OCI-LY7 (cell line): ENCODE results near the gene EPHA5. TPM values are rescaled to one million over a fixed set of nuclear protein-coding genes. Genes with fewer than 3 reads are reported as not detected.

Experiments used
- BruUV-seq: library from RNA; stranded (reverse); fragments of 400-500 nt; replicated peaks from 2 replicates; lab custom pipeline; 2021; lab: Mats Ljungman, UMichigan
- CTCF ChIA-PET: fragments of 300-600 bp; sonication (Branson Sonifier 250); formaldehyde crosslinking; loops from one replicate; lab custom pipeline; 2022; ENCODE audit warnings: antibody characterized with exemption; ENCODE audit not compliant: unreplicated experiment; lab: Charles Lee
- POLR2A ChIA-PET: fragments of 300-600 bp; sonication (Branson Sonifier 250); formaldehyde crosslinking; loops from one replicate; lab custom pipeline; 2022; ENCODE audit warnings: antibody characterized with exemption; lab: Charles Lee
- DNase-seq: peaks from one replicate; pipeline ENCODE4 v3.0.0-alpha.2; 2015; ENCODE audit warnings: low spot score
- H2AFZ ChIP-seq: fragments of 200-600 bp; sonication (generic), shearing (Covaris generic); 2 replicates; pipeline ENCODE4 v1.6.1; 2014; ENCODE audit warnings: mild to moderate bottlenecking, antibody characterized with exemption, low read length, moderate library complexity
- H3K27ac ChIP-seq: fragments of 200-600 bp; sonication (generic); 2 replicates; pipeline ENCODE4 v1.5.1; 2014; ENCODE audit warnings: mixed run types, low read depth, mild to moderate bottlenecking, moderate library complexity, low read length, inconsistent platforms; ENCODE audit not compliant: poor library complexity, severe bottlenecking
- H3K36me3 ChIP-seq: fragments of 200-600 bp; sonication (generic); 2 replicates; pipeline ENCODE4 v1.6.1; 2014; ENCODE audit warnings: mild to moderate bottlenecking, antibody characterized with exemption, low read length, moderate library complexity, mixed read lengths; ENCODE audit not compliant: insufficient read depth
- H3K4me1 ChIP-seq: fragments of 200-600 bp; sonication (generic); 2 replicates; pipeline ENCODE4 v1.5.1; 2014; ENCODE audit warnings: mild to moderate bottlenecking, low read length; ENCODE audit not compliant: insufficient read depth, poor library complexity, severe bottlenecking
- H3K4me2 ChIP-seq: fragments of 200-600 bp; sonication (generic); 2 replicates; pipeline ENCODE4 v1.6.1; 2014; ENCODE audit warnings: mild to moderate bottlenecking, low read length
- H3K4me3 ChIP-seq: fragments of 200-600 bp; sonication (generic); 2 replicates; pipeline ENCODE4 v1.5.1; 2014; ENCODE audit warnings: mild to moderate bottlenecking, low read depth, low read length; ENCODE audit not compliant: poor library complexity, severe bottlenecking
- H3K79me2 ChIP-seq: fragments of 200-600 bp; sonication (generic); 2 replicates; pipeline ENCODE4 v1.6.1; 2016; ENCODE audit warnings: low read depth, mild to moderate bottlenecking, low read length, moderate library complexity, mixed read lengths; ENCODE audit not compliant: insufficient read depth
- H3K9me2 ChIP-seq: fragments of 200-600 bp; sonication (generic); 2 replicates; pipeline ENCODE4 v1.6.1; 2016; ENCODE audit warnings: mild to moderate bottlenecking, low read length, mixed read lengths; ENCODE audit not compliant: insufficient read depth
- H3K9me3 ChIP-seq: fragments of 200-600 bp; sonication (generic); 2 replicates; pipeline ENCODE4 v1.6.1; 2014; ENCODE audit warnings: mild to moderate bottlenecking, mixed run types, low read length, mixed read lengths
- H4K20me1 ChIP-seq: fragments of 200-600 bp; sonication (generic); 2 replicates; pipeline ENCODE4 v1.6.1; 2014; ENCODE audit warnings: mild to moderate bottlenecking, antibody characterized with exemption, low read length, moderate library complexity, mixed read lengths; ENCODE audit not compliant: insufficient read depth
- CTCF ChIP-seq: fragments of 200-600 bp; sonication (generic); conservative IDR thresholded peaks from 2 replicates; pipeline ENCODE4 v1.5.1; 2014; ENCODE audit warnings: mild to moderate bottlenecking, antibody characterized with exemption, low read length, moderate library complexity, mixed read lengths
- EZH2phosphoT487 ChIP-seq: fragments of 200-600 bp; sonication (generic); IDR thresholded peaks from 2 replicates; pipeline ENCODE4 v1.6.1; 2018; ENCODE audit warnings: low read depth, borderline replicate concordance, mild to moderate bottlenecking, mixed run types, antibody characterized with exemption, low read length, moderate library complexity, mixed read lengths
- intact Hi-C: fragments of 100-400 bp; cut with micrococcal nuclease; formaldehyde crosslinking; loops from one replicate; pipeline ENCODE4 v1.10.0; 2022; ENCODE audit not compliant: unreplicated experiment
- total RNA-seq, 2 experiments: library from RNA; depleted of rRNA in 1 of 2; stranded (reverse); fragments of >200 nt in 1 of 2; shearing (Covaris generic) in 1 of 2; gene quantifications; 2 replicates each; pipeline ENCODE4 v1.2.3, GENCODE V29; 2014 to 2022

EPHA5 gene
- total RNA-seq, 2 experiments from 2014 or later = not detected

DNA sequence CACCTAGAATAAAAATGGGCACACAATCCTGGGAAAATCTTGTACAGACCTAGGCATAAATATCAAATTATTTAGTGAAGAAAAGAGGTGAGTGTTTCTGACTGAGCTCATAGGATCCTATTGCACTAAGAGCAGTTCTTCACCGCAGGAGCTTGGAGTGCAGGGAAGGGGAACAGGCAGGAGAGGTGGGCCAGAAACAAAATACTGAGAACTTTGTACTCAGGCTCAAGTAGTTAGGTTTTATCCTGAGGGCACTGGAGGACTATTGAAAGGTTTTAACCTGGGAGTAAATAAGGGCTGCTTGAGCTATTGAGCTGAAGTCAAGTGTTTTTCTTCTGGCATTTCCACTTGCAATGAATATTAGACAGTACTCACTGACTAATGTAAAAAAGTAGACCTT, 12.2 kb downstream of the EPHA5 start:
- Histone ChIP-seq H3K36me3 (no peaks in the 10 kb centered on the region), H3K9me2 (no peaks in the 10 kb centered on the region), H3K9me3 (no peaks in the 10 kb centered on the region), H3K4me3 (no peak overlapping the region), H2AFZ (no peak overlapping the region), H3K4me1 (no peaks in the 10 kb centered on the region), H3K79me2 (no peaks in the 10 kb centered on the region), H4K20me1 (no peaks in the 10 kb centered on the region), H3K27ac (no peak overlapping the region), H3K4me2 (no peak overlapping the region)
- CTCF ChIA-PET = no interaction called here
- BruUV-seq = no TSS peak
- DNase-seq = no peak
- POLR2A ChIA-PET = interaction anchor here (0.7 kb wide), 1 partner anchor 935 kb away, joined by 4 read pairs; no protein-coding TSS in a partner anchor
- intact Hi-C loops = no loop called here
- TF ChIP-seq CTCF (no peak), EZH2phosphoT487 (no peak)

DNA sequence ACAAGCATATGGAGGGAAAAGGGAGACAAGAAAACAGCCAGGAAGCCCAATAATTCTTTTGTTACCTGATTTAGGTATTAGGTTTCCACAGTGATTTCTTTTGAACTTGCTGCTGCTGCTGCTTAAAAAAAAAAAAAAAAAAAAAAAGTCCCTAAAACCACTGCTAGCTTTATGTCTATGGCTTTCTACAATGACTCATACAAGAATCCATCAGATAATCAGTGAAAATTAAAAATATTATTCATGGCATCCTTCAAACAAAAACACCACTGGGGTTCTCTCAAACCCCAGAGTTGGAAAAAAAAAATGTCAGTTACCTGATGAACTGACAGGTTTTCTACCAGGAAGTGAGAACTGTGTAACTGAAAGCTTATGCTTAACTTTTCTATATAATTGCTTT, 14.3 kb downstream of the EPHA5 start:
- Histone ChIP-seq H4K20me1 (no peaks in the 10 kb centered on the region), H3K27ac (no peak overlapping the region), H3K36me3 (no peaks in the 10 kb centered on the region), H3K9me3 (no peaks in the 10 kb centered on the region), H3K9me2 (no peaks in the 10 kb centered on the region), H3K4me2 (no peak overlapping the region), H3K4me3 (no peak overlapping the region), H2AFZ (no peak overlapping the region), H3K4me1 (no peaks in the 10 kb centered on the region), H3K79me2 (no peaks in the 10 kb centered on the region)
- intact Hi-C loops = no loop called here
- no peak for DNase-seq
- ChIA-PET POLR2A (interaction anchor here (0.7 kb wide), 1 partner anchor 1534 kb away, joined by 3 read pairs; no protein-coding TSS in a partner anchor), CTCF (no interaction called here)
- no TSS peak for BruUV-seq
- TF ChIP-seq EZH2phosphoT487 = no peak

DNA sequence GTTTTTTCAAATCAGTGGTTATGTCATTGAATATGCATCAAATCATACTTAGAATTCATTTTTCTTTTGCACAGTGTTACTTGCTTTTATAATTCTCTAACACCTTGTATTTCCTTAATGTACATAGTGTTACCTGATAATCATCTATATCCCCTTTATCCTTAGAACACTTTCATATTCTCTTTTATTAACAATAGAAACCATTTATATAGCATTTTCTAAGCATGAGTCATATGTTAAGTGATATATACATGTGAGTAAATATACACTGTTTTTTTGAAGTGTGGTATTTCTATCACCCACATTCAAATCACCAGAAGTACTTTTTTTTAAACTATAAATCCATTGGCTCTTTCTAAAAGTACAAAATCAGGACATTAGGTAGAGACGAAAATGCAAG, 15.3 kb downstream of the EPHA5 start:
- H2AFZ ChIP-seq = no peak overlapping the region
- H3K4me2 ChIP-seq = no peak overlapping the region
- ChIA-PET POLR2A (no interaction called here), CTCF (no interaction called here)
- TF ChIP-seq CTCF (no peak), EZH2phosphoT487 (no peak)
- no peaks in the 10 kb centered on the region for H3K9me3 ChIP-seq
- H3K36me3 ChIP-seq = no peaks in the 10 kb centered on the region
- intact Hi-C loops = no loop called here
- H3K4me3 ChIP-seq = no peak overlapping the region
- no peaks in the 10 kb centered on the region for H3K9me2 ChIP-seq
- no peak for DNase-seq
- no peaks in the 10 kb centered on the region for H4K20me1 ChIP-seq
- no peak overlapping the region for H3K27ac ChIP-seq
- H3K79me2 ChIP-seq = no peaks in the 10 kb centered on the region
- no TSS peak for BruUV-seq
- H3K4me1 ChIP-seq = no peaks in the 10 kb centered on the region
